ENCODE measurements around the gene CCDC57. TPM values are rescaled to one million over a fixed set of nuclear protein-coding genes. Genes with fewer than 3 reads are reported as not detected.
A peak's percentile ranks its signal among the peaks of the same experiment; 100 is the strongest.

Gene CCDC57
- total RNA-seq, 1 donor from 2014 or later: 8.6 TPM

DNA sequence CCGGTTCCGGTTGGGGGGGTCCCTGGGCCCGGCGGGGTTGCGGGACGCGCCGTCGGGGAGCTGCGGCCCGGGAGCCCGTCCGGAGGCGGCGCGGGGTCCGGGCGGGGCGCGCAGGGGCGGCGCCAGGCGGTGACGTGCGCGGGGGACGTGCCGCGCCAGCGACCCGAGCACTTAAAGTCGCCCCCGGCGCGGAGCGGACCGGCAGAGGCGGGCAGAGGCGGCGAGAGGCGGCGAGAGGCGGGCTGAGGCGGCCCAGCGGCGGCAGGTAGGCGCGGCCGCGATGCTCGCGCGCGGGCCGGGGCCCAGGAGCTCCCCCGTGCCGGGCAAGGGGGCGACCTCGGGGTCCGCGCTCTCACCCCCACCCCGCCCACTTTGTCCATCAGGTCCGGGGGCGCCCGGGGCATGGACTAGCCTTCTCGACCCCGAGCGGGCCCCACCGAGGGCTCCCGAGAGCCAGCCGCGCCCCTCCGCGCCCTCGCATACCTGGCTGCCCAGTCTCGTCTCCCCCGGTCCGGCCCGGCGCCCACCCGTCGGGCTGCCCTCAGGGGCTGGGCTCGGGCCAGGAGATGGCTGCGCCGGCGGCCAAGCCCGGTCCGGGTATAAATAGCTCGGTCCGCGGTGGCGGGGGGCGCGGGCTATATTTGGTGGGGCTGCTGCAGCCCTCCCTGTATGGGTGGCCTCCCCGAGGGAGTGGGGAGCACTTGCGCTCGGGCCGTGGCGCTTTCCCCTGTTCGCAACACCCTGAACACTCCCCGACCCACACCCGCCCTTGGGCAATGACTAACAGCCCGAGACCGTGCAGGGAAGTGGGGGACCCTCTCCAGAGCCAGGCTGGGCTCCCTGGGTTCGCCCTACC, 16.4 kb upstream of the CCDC57 start, which contains the start of gene SLC16A3:
TSS of gene SLC16A3 (plus strand) at position 201 of the 856 bp plus-strand sequence. CDS start 6,967 bp downstream, outside the sequence.
- intact Hi-C loops (cut with DNase I): no loop called here
- ATAC-seq (ENCODE audit: poor library complexity): peak; percentile 5
- DNase-seq: peak; percentile 83

DNA sequence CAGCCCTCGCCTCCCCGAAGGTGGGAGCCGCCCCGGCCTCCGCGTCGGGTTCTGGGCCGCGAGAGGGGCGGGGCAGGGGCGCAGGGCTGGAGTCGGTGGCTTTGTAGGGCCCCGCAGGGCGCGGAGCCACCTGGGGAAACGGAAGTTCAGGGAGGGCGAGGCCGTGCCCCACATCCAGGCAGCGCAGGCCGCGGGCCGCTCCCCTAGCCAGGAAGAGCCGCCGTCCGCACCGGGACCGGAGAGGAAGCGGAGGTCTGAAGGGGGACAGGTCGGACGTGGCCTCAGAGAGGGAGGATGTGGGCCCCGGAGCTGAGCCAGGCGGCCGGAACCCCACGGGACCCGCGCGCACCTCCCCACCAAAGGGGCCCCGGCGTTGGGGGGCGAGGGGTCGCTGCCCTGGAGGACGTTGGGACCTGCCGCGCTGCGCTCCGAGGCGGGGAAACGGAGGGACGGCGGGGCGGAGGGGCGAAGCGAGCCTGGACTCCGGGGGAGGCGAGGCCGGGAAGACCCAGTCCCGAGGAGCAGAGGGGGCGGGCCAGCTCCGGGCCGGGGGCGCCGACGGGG, 15.7 kb upstream of the CCDC57 start:
- intact Hi-C loops (cut with DNase I): no loop called here
- no peak for ATAC-seq (ENCODE audit: poor library complexity)
- DNase-seq: peak; percentile 79

DNA sequence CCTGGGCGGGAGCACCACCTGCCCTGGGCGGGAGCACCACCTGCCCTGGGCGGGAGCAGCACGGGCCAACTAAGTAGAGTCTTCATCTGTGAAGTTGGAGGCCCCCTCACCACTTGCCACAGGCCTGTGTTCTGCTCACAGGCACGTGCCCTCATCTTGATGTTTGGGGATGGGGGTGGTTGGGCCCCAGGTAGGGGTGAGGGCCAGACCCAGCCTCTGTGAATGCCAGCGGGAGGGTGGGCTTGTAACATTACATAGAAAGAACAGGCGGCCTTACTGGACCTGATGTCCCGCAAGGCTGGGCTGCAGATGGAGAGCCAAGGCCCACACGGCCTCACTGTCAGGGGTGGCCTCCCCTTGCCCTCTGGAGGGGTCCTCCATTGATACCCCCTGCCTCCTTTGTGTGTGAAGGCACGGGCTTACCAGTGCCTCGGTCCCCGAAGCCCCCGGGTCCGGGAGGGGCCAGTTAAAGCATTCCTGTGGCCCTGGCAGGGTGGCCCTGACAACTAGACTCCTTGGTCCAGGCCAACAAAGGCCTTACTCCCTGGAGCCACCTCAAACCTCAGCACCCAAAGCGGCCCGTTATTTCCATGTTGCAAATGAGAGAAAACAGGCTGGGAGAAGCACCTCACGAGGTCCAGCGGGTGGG, 15.1 kb upstream of the CCDC57 start:
- DNase-seq (peak; percentile 34), ATAC-seq (ENCODE audit: poor library complexity) (no peak)
- intact Hi-C loops (cut with DNase I): no loop called here

DNA sequence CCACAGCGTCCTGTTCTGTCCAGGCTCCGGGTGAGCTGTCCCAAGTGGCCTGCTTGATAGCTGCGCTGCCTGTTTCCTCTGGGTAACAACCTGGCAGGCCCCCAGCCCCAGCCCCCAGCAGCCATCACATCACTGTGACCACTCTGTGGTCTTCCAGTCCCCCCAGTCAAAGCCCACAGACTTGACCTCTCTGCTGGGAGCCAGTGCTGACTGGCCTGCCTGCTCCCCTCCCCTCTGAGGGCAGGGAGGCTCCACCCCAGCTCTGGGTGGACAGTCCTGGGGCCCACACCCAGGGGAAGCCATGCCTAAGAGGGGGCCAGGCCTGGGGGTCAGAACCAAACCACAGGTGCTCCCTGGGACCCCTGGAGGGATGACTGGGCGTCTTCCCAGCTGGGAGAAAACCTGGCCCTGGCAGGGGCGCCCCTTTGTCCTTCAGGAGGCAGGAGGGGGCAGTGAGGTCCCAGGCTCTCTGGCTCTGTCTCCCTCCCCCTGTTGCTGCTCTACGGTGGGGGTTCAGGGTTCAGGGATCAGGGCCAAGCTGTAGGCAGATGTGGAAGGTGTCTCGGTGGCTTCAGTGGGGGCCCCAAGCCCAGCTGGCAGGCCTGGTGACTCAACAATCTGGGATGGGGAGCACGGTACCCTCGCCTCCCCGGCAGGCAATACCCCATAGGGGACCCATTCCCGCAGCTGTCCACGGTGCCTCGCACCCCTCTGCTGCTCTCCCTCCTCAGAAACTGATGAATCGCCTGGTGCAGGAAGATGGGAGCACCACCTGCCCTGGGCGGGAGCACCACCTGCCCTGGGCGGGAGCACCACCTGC, 14.4 kb upstream of the CCDC57 start:
- DNase-seq (no peak), ATAC-seq (ENCODE audit: poor library complexity) (no peak)
- intact Hi-C loops (cut with DNase I): no loop called here

DNA sequence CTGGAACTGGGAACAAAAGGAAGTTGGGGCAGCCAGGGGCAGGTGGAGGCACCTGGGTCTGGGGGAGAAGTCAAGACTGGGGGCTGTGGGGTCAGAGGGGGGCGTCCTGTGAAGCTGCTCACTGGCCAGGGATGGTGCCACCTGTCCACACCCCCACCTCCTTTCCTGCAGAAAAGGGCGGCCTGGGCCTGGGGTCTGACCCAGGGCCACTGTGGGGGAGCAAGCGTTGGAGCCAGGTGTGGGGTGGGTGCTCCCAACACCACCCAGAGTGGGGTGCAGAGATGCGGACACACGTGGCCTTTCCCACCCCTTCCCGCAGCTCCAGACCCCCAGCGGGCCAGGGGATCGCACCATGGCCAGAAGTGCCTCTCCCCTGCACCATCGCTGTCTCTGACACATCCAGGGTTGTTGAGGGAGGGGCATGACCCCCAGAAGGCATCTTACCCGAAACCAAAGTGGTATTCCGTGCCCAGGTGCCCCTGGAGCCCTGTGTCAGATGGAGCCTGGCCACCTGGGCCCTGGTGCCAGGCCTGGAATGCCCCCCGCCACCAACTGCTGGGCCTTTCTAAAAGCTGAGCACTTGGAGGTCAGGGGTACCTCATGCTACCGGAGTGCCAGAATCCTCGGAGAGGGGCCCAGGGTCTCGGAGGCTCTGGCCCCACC, 13.6 kb upstream of the CCDC57 start:
- DNase-seq (peak; percentile 42), ATAC-seq (ENCODE audit: poor library complexity) (no peak)
- intact Hi-C loops (cut with DNase I): no loop called here

DNA sequence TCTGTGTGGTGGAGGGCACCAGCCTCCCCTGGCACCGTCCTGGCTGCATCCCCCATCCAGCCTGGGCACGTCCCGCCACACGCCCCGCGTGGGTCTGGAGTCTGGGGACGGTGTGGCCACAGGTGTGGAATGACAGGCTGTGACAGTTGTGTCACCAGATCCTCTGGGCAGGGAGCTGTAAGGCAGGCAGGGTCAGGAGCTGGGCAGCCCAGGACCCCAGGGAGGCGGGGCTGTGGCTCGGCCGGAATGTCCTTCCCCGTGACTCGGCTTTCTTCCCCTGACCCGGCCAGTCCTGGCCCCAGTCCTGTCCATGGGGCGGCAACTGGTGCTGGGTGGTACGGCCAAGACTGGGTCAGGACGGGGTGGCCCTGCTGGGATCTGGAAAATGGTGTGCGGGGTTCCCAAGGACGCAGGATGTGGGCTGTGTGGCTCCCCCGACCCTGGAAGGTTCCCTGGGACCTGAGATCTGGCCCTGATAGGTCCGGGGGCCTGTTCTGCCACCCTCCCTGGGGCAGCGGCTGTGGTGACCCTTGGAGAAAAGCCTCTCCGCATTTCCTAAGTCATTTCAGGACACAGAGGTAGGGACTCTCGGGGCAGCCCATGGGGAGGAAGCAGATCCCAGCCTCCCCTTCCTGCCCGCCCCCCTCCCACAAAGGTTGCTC, 12.9 kb upstream of the CCDC57 start:
- peak; percentile 41 for DNase-seq
- intact Hi-C loops (cut with DNase I): no loop called here

DNA sequence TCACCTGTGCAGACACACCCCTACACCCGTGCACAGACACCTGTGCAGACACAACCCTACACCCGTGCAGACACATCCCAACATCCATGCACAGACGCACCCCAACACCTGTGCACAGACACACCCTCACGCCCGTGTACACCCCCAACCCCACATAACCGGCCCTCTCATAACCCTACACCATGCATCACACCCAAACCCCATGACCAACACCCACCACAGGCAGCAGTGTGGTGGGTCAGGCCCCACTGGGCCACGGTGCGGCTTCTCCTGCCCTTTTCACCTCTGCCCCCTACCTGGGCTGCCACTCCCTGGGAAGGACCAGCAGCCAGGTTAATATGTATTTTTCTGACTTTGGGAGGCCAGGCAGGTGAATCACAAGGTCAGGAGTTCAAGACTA, 12.0 kb upstream of the CCDC57 start:
- no peak for DNase-seq
- intact Hi-C loops (cut with DNase I): no loop called here
- ATAC-seq (ENCODE audit: poor library complexity): no peak

More for the DNA sequence above, 12.9 kb upstream of the CCDC57 start:
- ATAC-seq (ENCODE audit: poor library complexity): no peak

DNA sequence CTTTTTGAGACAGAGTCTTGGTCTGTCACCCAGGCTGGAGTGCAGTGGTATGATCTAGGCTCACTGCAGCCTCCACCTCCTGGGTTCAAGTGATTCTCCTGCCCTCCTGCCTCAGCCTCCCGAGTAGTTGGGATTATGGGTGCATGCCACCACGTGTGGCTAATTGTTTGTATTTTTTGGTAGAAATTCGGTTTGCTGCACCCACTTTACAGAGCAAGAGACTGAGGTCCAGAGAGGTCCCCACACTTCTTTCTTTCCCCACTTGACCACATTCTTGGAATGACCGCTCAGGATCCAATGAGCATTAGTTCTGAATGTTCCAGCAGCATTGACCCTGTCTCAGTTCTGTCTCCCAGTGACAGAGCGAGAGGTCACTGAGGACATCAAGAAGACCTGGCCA, 10.9 kb upstream of the CCDC57 start:
- DNase-seq (no peak), ATAC-seq (ENCODE audit: poor library complexity) (no peak)
- intact Hi-C loops (cut with DNase I): no loop called here

DNA sequence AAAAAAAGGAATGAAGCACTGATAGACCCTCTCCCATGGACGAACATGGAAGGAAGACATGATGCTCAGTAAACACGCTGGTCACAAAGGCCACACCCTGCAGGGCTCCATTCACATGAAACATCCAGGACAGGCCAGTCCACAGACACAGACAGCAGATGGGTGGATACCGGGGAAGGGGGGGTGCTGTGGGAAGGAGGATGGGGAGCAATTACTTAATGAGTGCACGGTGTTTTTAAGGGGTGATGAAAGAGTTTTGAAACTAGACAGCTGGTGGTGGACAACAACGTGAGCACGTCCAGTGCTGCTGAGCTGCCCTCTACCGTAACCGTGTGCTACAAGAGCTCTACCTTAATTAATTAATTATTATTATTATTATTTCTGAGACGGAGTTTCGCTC, 10.2 kb upstream of the CCDC57 start:
- no peak for ATAC-seq (ENCODE audit: poor library complexity)
- no peak for DNase-seq
- intact Hi-C loops (cut with DNase I): no loop called here

DNA sequence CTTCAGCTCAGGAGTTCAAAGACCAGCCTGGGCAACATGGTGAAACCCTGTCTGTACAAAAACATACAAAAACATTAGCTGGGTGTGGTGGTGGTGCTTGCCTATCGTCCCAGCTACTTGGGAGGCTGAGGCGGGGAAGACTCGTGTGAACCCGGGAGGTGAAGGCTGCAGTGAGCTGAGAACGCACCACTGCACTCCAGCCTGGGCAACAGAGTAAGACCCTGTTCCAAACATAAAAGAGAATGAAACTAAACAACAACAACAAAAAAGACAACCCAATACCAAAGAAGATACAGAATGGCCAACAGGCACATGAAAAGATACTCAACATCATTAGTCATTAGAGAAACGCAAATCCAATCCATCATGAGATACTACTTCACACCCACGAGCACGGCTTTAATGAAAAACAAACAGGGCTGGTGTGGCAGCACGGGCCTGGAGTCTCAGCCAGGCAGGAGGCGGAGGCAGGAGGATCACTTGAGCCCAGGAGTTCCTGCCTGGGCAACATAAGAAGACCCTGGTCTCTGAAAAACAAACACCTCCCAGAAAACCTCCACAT, 8.8 kb upstream of the CCDC57 start:
- intact Hi-C loops (cut with DNase I): no loop called here
- no peak for ATAC-seq (ENCODE audit: poor library complexity)
- DNase-seq: no peak

DNA sequence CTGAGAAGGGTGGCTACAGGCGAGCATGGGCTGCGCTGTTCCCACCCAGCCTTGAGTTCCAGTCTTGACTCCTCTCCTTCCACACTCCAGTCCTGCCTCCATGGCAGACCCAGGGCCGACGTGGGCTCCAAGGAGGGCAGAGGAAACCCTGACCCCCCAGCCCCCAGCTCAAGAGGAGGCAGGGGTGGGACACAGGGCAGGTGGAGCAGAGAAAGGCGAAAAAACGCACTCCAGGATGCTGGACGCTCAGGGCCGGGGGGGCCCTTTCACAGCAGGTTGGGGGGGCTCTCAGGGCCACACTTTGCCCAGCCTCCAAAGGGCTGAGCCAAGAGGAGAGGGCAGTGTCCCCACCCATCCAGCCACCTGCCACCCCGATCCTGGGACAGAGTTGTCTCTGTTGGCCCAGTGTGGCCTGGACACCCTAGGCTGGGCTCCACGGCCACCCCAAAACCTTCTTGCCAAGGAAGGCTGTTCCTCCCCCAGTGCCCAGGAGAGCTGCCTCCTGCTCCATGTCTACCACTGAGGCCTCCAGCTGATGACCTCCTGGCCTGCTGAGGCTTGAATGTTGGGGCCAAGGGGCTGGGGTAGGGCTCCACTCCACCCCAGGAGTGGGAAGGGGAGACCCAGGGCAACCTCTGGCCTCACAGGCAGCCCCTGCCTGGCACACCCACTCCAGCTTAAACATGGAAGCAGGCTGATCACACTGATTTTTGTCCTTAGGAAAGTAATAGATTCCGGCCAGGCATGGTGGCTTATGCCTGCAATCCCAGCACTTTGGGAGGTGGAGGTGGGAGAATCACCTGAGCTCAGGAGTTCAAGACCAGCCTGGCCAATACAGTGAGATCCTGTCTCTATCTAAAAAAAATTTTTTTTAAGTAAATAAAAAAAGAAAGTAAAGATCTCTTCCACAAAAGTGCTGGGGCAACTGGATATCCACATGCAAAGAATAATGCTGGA, 7.4 kb upstream of the CCDC57 start:
- intact Hi-C loops (cut with DNase I): no loop called here

DNA sequence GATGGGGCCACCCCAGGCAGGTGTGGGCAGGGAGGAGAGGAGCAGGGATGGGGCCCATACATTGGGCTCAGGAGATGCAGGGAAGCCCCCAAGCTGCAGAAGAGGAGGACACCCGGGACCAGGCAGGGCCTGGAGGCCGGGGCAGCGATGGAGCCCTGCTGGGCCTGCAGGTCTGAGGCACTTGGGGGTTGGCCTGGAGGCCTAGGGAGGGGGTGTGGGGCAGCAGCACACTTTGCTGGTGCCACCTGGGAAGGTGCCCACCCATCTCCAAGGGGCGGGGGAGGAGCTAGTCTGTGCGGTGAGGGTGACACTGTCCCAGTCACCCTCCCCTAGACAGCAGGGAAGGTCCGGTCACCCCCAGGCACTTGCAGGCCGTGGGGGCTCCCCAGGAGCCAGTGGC, 6.4 kb upstream of the CCDC57 start:
- no peak for ATAC-seq (ENCODE audit: poor library complexity)
- intact Hi-C loops (cut with DNase I): no loop called here
- no peak for DNase-seq

More for the DNA sequence above, 7.4 kb upstream of the CCDC57 start:
- ATAC-seq (ENCODE audit: poor library complexity) (no peak), DNase-seq (no peak)

DNA sequence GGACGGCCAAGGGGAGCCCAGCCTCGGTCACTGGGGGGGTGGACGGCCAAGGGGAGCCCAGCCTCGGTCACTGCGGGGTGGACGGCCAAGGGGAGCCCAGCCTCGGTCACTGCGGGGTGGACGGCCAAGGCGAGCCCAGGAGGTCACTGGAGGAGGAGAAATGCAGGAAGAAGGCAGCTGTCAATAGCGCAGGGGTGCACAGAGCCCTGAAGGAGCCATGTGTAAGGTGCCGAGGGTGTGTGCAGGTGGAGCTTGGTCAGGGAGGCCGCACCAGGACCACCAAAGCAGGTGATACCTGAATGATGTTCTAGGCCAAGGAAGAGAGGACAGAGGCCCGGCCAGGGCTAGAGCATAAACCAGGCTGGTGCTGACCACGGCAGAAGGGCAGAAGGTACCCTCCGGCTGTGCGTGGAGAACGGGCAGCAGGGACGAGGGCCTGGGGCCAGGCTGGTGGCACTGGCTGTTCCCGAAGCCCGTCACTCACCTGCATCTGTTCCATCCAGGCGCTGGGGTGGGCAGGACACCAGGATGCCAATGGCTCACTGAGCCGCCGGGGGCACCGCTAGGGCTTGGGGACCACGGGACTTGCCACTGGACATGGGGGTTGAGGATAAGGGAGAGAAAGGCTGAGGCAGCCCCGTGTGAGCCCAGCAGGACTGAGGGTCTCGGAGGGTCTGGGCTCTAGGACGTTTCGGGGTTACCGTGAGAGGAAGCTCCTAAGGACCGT, 5.9 kb upstream of the CCDC57 start:
- DNase-seq (peak; percentile 41), ATAC-seq (ENCODE audit: poor library complexity) (no peak)
- intact Hi-C loops (cut with DNase I): no loop called here

DNA sequence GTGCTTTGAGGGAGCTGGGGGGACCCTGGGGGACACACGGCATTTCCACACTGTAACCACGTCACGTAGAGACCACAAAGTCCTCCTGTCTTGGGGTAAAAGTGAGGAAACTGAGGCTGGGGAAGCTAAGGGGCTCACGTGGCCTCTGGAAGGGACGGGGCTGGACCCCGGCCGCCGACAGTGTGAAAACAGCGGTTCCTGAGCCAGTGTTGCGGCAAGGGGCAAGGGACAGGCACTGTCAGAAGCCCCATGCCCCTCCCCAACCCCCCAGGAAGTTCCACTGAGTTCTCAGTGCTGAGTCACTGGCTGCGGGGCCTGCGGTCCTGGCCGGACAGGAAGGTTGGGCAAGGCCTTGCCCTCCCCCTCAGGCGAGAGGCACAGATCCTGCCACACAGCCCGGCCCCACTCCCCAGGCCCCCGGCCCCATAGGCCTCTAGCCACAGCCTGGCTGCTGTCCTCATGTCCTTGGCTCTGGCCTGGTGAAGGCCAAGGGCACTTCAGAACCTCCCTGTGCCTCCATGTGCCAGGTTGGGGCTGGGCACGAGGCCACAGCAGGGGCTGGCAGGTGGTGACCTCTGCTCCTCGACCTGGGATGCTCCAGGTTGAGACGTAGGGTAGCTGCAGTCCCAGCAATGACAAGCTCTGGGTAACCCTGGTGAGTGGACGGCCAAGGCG, 5.0 kb upstream of the CCDC57 start:
- peak; percentile 20 for ATAC-seq (ENCODE audit: poor library complexity)
- peak; percentile 81 for DNase-seq
- intact Hi-C loops (cut with DNase I): no loop called here

DNA sequence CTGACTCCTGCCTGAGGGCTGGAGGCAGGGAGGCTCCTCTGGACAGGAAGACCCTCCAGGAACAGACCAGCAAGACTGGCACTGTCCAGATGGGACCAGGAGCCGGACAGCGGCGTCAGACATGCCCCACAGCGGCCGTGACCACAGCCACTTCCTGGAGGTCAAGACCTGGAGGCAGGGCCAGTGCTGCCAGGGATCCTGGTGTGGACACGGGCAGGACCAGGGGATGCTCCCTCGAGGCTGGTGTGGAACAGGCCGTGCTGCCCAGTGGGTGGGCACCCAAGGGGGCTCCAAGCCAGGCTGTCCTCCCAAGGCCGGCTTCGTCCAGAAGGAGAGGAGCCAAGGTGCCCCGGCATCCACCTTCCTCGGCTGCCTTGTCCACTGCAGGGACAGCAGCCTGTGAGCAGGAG, 4.5 kb upstream of the CCDC57 start:
- ATAC-seq (ENCODE audit: poor library complexity) (no peak), DNase-seq (peak; percentile 65)
- intact Hi-C loops (cut with DNase I): no loop called here

Measured in Right ventricle myocardium superior (tissue), 1 donor.